WTC11 (cell line): ENCODE results near the gene SPTBN4.

Source experiments
- CBFB ChIP-seq: sonication (generic); formaldehyde crosslinking; IDR thresholded peaks from 2 replicates; pipeline ENCODE4 v1.8.1; 2022; ENCODE audit warnings: mild to moderate bottlenecking, low read depth, missing genetic modification reagents
- CREB1 ChIP-seq: sonication (generic); formaldehyde crosslinking; IDR thresholded peaks from 2 replicates; pipeline ENCODE4 v1.8.0; 2023; ENCODE audit warnings: mild to moderate bottlenecking, missing genetic modification reagents
- KAT7 ChIP-seq: sonication (generic); formaldehyde crosslinking; IDR thresholded peaks from 2 replicates; pipeline ENCODE4 v1.8.1; 2023; ENCODE audit warnings: missing genetic modification reagents, mild to moderate bottlenecking, borderline replicate concordance
- NR2C2 ChIP-seq: sonication (generic); formaldehyde crosslinking; IDR thresholded peaks from 2 replicates; pipeline ENCODE4 v1.8.0; 2022; ENCODE audit warnings: mild to moderate bottlenecking, missing genetic modification reagents
- SMAD4 ChIP-seq: sonication (generic); formaldehyde crosslinking; IDR thresholded peaks from 2 replicates; pipeline ENCODE4 v1.8.0; 2022; ENCODE audit warnings: mild to moderate bottlenecking, missing genetic modification reagents
- SP1 ChIP-seq: sonication (generic); formaldehyde crosslinking; conservative IDR thresholded peaks from 2 replicates; pipeline ENCODE4 v1.8.1; 2022; ENCODE audit warnings: missing genetic modification reagents
- ZNF219 ChIP-seq: sonication (generic); formaldehyde crosslinking; IDR thresholded peaks from 2 replicates; pipeline ENCODE4 v1.8.0; 2023; ENCODE audit warnings: missing genetic modification reagents, mild to moderate bottlenecking, borderline replicate concordance
- TF ChIP-seq, protein P1 (sequence below): fragments of 200-600 bp; IDR thresholded peaks from 2 replicates; pipeline ENCODE4 v1.8.0; 2022; ENCODE audit warnings: antibody characterized with exemption
- TF ChIP-seq, protein P2 (sequence below): sonication (generic); formaldehyde crosslinking; IDR thresholded peaks from 2 replicates; pipeline ENCODE4 v1.8.0; 2023; ENCODE audit warnings: missing genetic modification reagents, mild to moderate bottlenecking, borderline replicate concordance
- TF ChIP-seq, protein P3 (sequence below): sonication (generic); formaldehyde crosslinking; IDR thresholded peaks from 2 replicates; pipeline ENCODE4 v1.8.0; 2022; ENCODE audit warnings: mild to moderate bottlenecking, missing genetic modification reagents

DNA sequence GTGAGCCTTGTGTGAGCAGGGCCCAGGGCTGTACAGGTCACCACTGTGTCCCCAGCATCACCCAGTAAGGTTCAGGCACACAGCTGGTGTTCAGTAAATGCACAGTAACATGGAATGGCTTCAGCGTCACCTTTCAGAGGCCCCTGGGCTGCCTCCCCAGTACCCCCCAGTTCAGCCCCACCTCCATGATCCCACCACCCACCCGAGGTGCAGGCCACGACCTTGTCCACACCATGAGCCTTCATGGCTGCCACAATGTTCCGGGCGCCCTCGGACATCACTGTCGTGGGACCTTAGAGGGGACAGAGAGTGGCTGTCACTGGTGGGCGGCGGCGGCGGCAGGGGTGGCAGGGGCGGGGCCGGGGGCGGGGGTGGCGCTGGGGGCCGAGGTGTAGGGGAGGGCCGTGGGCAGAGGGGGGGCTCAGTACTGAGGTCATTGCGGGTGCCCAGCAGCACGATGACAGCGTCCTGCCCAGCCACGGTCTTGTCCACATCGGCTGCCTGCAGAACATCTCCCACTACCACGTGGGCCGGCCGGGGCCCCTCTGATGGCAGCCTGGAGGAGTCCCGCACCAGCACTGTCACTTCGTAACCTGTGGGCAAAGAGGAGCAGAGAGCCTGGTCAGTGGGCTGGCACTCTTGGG, 8.7 kb upstream of the SPTBN4 start:
- no peak for TF ChIP-seq CBFB (CRISPR knock-in tag)
- TF ChIP-seq, protein P1, sequence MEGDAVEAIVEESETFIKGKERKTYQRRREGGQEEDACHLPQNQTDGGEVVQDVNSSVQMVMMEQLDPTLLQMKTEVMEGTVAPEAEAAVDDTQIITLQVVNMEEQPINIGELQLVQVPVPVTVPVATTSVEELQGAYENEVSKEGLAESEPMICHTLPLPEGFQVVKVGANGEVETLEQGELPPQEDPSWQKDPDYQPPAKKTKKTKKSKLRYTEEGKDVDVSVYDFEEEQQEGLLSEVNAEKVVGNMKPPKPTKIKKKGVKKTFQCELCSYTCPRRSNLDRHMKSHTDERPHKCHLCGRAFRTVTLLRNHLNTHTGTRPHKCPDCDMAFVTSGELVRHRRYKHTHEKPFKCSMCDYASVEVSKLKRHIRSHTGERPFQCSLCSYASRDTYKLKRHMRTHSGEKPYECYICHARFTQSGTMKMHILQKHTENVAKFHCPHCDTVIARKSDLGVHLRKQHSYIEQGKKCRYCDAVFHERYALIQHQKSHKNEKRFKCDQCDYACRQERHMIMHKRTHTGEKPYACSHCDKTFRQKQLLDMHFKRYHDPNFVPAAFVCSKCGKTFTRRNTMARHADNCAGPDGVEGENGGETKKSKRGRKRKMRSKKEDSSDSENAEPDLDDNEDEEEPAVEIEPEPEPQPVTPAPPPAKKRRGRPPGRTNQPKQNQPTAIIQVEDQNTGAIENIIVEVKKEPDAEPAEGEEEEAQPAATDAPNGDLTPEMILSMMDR = no peak
- no peak for TF ChIP-seq ZNF219 (CRISPR knock-in tag)
- TF ChIP-seq, protein P2, sequence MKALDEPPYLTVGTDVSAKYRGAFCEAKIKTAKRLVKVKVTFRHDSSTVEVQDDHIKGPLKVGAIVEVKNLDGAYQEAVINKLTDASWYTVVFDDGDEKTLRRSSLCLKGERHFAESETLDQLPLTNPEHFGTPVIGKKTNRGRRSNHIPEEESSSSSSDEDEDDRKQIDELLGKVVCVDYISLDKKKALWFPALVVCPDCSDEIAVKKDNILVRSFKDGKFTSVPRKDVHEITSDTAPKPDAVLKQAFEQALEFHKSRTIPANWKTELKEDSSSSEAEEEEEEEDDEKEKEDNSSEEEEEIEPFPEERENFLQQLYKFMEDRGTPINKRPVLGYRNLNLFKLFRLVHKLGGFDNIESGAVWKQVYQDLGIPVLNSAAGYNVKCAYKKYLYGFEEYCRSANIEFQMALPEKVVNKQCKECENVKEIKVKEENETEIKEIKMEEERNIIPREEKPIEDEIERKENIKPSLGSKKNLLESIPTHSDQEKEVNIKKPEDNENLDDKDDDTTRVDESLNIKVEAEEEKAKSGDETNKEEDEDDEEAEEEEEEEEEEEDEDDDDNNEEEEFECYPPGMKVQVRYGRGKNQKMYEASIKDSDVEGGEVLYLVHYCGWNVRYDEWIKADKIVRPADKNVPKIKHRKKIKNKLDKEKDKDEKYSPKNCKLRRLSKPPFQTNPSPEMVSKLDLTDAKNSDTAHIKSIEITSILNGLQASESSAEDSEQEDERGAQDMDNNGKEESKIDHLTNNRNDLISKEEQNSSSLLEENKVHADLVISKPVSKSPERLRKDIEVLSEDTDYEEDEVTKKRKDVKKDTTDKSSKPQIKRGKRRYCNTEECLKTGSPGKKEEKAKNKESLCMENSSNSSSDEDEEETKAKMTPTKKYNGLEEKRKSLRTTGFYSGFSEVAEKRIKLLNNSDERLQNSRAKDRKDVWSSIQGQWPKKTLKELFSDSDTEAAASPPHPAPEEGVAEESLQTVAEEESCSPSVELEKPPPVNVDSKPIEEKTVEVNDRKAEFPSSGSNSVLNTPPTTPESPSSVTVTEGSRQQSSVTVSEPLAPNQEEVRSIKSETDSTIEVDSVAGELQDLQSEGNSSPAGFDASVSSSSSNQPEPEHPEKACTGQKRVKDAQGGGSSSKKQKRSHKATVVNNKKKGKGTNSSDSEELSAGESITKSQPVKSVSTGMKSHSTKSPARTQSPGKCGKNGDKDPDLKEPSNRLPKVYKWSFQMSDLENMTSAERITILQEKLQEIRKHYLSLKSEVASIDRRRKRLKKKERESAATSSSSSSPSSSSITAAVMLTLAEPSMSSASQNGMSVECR (CRISPR knock-in tag) = no peak
- TF ChIP-seq, protein P3, sequence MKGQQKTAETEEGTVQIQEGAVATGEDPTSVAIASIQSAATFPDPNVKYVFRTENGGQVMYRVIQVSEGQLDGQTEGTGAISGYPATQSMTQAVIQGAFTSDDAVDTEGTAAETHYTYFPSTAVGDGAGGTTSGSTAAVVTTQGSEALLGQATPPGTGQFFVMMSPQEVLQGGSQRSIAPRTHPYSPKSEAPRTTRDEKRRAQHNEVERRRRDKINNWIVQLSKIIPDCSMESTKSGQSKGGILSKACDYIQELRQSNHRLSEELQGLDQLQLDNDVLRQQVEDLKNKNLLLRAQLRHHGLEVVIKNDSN (CRISPR knock-in tag) = no peak
- no peak for TF ChIP-seq SP1 (CRISPR knock-in tag)
- no peak for TF ChIP-seq CREB1
- TF ChIP-seq NR2C2 (CRISPR knock-in tag) = no peak
- no peak for TF ChIP-seq KAT7
- TF ChIP-seq SMAD4 = no peak
